ENCODE data around the gene ARCN1.

The ARCN1 gene

DNA sequence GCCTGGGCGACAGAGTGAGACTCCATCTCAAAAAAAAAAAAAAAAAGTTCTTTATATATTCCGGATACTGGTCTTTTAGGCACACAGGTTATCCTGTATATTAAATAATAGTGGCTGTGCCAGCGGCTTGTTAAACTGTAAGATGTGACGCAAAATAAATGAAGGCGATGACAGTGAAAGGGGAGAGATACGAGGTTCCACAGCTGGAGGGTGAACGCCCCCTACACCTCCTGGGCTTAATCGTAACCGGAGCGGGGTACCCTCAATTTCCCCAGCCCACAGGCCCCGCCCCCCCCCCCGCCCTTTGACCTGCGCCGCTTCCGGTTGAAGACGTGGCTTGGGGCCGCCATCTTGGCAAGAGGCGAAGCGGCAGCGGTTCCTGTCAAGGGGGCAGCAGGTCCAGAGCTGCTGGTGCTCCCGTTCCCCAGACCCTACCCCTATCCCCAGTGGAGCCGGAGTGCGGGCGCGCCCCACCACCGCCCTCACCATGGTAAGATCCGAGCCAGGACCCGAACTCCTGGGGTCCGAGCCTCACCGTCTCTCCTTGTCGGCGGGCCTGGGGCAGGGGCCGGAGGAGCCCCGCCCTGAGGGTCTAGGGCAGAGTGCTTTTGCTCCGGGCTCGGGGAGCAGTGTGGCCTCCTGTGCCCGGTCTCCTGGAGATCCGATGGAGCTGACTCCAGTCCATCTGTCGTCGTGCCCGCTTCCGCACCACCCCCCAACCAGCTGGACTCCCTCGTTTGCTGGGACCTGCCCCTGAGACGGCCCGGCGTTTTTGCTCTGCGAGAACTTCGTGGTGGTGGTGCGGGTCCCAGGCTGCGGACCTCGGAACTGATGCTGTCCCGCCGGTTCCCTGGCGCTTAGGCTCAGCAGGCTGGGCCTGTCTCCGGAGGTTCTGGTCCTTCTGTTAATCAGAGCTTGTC is at the start of gene ARCN1:
TSS of gene ARCN1 (plus strand) at position 349 of the 920 bp plus-strand sequence. CDS start at position 488, 139 bp downstream.
- DNase-seq (ENCODE audit: low read depth) = peak; percentile 79
- peak within 1 kb of the TSS; percentile 93 for H3K4me3 ChIP-seq (ENCODE audit: low read length)
- TF ChIP-seq, protein P1, sequence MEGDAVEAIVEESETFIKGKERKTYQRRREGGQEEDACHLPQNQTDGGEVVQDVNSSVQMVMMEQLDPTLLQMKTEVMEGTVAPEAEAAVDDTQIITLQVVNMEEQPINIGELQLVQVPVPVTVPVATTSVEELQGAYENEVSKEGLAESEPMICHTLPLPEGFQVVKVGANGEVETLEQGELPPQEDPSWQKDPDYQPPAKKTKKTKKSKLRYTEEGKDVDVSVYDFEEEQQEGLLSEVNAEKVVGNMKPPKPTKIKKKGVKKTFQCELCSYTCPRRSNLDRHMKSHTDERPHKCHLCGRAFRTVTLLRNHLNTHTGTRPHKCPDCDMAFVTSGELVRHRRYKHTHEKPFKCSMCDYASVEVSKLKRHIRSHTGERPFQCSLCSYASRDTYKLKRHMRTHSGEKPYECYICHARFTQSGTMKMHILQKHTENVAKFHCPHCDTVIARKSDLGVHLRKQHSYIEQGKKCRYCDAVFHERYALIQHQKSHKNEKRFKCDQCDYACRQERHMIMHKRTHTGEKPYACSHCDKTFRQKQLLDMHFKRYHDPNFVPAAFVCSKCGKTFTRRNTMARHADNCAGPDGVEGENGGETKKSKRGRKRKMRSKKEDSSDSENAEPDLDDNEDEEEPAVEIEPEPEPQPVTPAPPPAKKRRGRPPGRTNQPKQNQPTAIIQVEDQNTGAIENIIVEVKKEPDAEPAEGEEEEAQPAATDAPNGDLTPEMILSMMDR (conservative IDR thresholded peaks at IDR 0.05; ENCODE audit: low read length) = no peak

DNA sequence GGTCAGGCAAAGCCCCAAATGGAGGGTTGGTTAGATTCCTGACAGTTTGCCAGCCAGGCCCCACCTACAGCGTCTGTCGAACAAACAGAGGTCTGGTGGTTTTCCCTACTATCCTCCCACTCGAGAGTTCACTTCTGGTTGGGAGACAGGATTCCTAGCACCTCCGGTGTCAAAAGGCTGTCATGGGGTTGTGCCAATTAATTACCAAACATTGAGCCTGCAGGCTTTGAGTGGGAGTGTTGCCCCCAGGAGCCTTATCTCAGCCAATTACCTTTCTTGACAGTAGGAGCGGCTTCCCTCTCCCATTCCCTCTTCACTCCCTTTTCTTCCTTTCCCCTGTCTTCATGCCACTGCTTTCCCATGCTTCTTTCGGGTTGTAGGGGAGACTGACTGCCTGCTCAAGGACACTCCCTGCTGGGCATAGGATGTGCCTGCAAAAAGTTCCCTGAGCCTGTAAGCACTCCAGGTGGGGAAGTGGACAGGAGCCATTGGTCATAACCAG is 49.6 kb upstream of the ARCN1 start:
- DNase-seq (ENCODE audit: low read depth) = peak; percentile 29
- no peak overlapping the region for H3K4me3 ChIP-seq (ENCODE audit: low read length)
- TF ChIP-seq, protein P1 (conservative IDR thresholded peaks at IDR 0.05; ENCODE audit: low read length) = peak; percentile 48

DNA sequence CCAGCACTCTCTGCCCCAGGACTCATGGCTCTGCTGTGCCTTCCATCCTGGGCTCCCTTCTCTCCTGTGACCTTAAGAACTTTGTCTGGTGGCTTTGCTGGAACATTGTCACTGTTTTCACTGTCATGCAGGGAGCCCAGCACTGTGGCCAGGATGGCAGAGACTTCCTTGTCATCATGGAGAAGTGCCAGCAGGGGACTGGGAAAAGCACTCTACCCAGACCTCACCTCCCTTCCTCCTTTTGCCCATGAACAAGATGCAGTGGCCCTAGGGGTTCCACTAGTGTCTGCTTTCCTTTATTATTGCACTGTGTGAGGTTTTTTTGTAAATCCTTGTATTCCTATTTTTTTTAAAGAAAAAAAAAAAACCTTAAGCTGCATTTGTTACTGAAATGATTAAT is 47.9 kb upstream of the ARCN1 start:
- no peak overlapping the region for H3K4me3 ChIP-seq (ENCODE audit: low read length)
- no peak for DNase-seq (ENCODE audit: low read depth)
- TF ChIP-seq, protein P1 (conservative IDR thresholded peaks at IDR 0.05; ENCODE audit: low read length) = no peak

DNA sequence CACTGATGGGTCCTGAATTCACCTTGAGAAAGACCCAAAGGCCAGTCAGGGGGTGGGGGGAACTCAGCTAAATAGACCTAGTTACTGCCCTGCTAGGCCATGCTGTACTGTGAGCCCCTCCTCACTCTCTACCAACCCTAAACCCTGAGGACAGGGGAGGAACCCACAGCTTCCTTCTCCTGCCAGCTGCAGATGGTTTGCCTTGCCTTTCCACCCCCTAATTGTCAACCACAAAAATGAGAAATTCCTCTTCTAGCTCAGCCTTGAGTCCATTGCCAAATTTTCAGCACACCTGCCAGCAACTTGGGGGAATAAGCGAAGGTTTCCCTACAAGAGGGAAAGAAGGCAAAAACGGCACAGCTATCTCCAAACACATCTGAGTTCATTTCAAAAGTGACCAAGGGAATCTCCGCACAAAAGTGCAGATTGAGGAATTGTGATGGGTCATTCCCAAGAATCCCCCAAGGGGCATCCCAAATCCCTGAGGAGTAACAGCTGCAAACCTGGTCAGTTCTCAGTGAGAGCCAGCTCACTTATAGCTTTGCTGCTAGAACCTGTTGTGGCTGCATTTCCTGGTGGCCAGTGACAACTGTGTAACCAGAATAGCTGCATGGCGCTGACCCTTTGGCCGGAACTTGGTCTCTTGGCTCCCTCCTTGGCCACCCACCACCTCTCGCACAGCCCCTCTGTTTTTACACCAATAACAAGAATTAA is 47.3 kb upstream of the ARCN1 start:
- no peak overlapping the region for H3K4me3 ChIP-seq (ENCODE audit: low read length)
- peak; percentile 42 for DNase-seq (ENCODE audit: low read depth)
- TF ChIP-seq, protein P1 (conservative IDR thresholded peaks at IDR 0.05; ENCODE audit: low read length) = no peak

DNA sequence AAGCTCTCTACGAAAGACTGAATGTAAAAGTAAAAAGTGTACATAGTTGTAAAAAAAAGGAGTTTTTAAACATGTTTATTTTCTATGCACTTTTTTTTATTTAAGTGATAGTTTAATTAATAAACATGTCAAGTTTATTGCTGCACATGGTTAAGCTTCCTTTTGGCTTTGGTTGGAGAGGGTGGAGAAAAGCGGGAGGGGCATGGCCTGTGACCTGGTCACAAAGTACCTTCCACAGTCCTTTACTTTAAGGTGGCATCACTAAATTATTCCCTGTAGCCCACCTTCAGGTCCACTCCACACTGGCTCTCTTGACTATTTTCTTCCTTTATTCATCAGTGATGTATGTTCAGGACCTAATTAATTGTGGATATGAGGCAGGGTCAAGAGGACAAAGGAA is 45.5 kb upstream of the ARCN1 start:
- no peak overlapping the region for H3K4me3 ChIP-seq (ENCODE audit: low read length)
- DNase-seq (ENCODE audit: low read depth) = no peak
- TF ChIP-seq, protein P1 (conservative IDR thresholded peaks at IDR 0.05; ENCODE audit: low read length) = no peak

DNA sequence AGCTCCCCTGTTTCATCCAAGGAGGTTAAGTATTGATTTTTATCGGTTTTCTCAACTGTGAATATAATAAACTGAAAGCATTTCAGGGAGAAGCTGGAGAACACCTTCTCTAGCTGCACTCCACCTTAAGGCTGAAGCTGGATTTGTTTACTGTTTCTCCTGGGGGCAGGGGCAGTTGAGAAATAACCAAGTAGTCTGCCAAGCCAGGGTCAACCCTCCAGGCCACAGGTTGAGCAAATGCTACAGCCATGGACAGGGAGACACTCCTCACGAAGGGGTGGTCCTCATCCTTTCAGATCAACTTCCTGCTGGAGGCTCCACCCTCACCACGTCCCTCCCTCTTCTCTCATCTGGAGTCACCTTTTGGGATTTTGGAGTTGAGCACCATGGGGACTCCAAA is 45.1 kb upstream of the ARCN1 start, which contains the start of gene TTC36:
TSS of gene TTC36 (plus strand) at position 366 of the 400 bp plus-strand sequence. CDS start at position 387, 21 bp downstream.
- no peak within 1 kb of the TSS for H3K4me3 ChIP-seq (ENCODE audit: low read length)
- TF ChIP-seq, protein P1 (conservative IDR thresholded peaks at IDR 0.05; ENCODE audit: low read length) = no peak
- DNase-seq (ENCODE audit: low read depth) = no peak

Measured in AG10803 (cell line).